Measurements from ENCODE around the gene KRTAP2-1.
"Not testable (repeated sequence)": the region's sequence is repeated elsewhere in the genome, so short reads cannot be mapped to it uniquely, and the experiment has no call there.

- TF ChIP-seq HDGF (IDR thresholded peaks at IDR 0.05; ENCODE audit: borderline replicate concordance); ELF4 (IDR thresholded peaks at IDR 0.05); FOXM1 (IDR thresholded peaks at IDR 0.05; ENCODE audit: borderline replicate concordance); FOXA1 (IDR thresholded peaks at IDR 0.05); FOXK2 (IDR thresholded peaks at IDR 0.05); SUZ12 (IDR thresholded peaks at IDR 0.05); SP1 (IDR thresholded peaks at IDR 0.05); TARDBP (IDR thresholded peaks at IDR 0.05); ZNF384 (IDR thresholded peaks at IDR 0.05); BHLHE40 (IDR thresholded peaks at IDR 0.05; ENCODE audit: borderline replicate concordance); CTBP1 (IDR thresholded peaks at IDR 0.05; ENCODE audit: borderline replicate concordance): not testable (repeated sequence)
Measured at GRCh38 chr17:41059276-41060051, 12.3 kb upstream of the KRTAP2-1 start.

Data from HEK293T (cell line).